HG03139 (cell line): Measurements from ENCODE around the gene CTNNA3.

ENCODE experiments used
- ATAC-seq: cut with Tn5 transposase; IDR thresholded peaks from one replicate; pipeline ENCODE4 v1.9.1; 2021; ENCODE audit not compliant: unreplicated experiment

The CTNNA3 gene

GRCh38 chr10:67144530-67144929, 551.5 kb downstream of the CTNNA3 start:
- no peak for ATAC-seq

GRCh38 chr10:67141300-67141699, 554.7 kb downstream of the CTNNA3 start:
- ATAC-seq, result no peak

GRCh38 chr10:67140641-67141040, 555.4 kb downstream of the CTNNA3 start:
- ATAC-seq, result no peak

- ATAC-seq, result no peak
Observed at GRCh38 chr10:67127441-67127840, 568.6 kb downstream of the CTNNA3 start.

- ATAC-seq, result no peak
Observed at GRCh38 chr10:67119651-67120050, 576.3 kb downstream of the CTNNA3 start.

- ATAC-seq, result no peak
Observed at GRCh38 chr10:67115972-67116371, 580.0 kb downstream of the CTNNA3 start.

- ATAC-seq, result no peak
Observed at GRCh38 chr10:67114945-67115344, 581.0 kb downstream of the CTNNA3 start.

- ATAC-seq, result no peak
Observed at GRCh38 chr10:67112765-67113164, 583.2 kb downstream of the CTNNA3 start.

GRCh38 chr10:67110286-67110685, 585.7 kb downstream of the CTNNA3 start:
- ATAC-seq, result no peak

- ATAC-seq, result no peak
Observed at GRCh38 chr10:67107670-67108069, 588.3 kb downstream of the CTNNA3 start.

GRCh38 chr10:67100951-67101350, 595.0 kb downstream of the CTNNA3 start:
- ATAC-seq, result no peak

- no peak for ATAC-seq
Observed at GRCh38 chr10:67098461-67098860, 597.5 kb downstream of the CTNNA3 start.

GRCh38 chr10:67095531-67095930, 600.5 kb downstream of the CTNNA3 start:
- no peak for ATAC-seq

- no peak for ATAC-seq
Observed at GRCh38 chr10:67088036-67088435, 608.0 kb downstream of the CTNNA3 start.

- no peak for ATAC-seq
Observed at GRCh38 chr10:67087135-67087425, 608.9 kb downstream of the CTNNA3 start.

GRCh38 chr10:67086327-67087134, 609.5 kb downstream of the CTNNA3 start:
- ATAC-seq, result no peak

- no peak for ATAC-seq
Observed at GRCh38 chr10:67079126-67079525, 616.9 kb downstream of the CTNNA3 start.

- ATAC-seq, result no peak
Observed at GRCh38 chr10:67077376-67077775, 618.6 kb downstream of the CTNNA3 start.

- ATAC-seq, result no peak
Observed at GRCh38 chr10:67076144-67076543, 619.9 kb downstream of the CTNNA3 start.

- ATAC-seq, result no peak
Observed at GRCh38 chr10:67075491-67075971, 620.5 kb downstream of the CTNNA3 start.

GRCh38 chr10:67072654-67073053, 623.3 kb downstream of the CTNNA3 start:
- ATAC-seq, result no peak

- no peak for ATAC-seq
Observed at GRCh38 chr10:67050415-67050814, 645.6 kb downstream of the CTNNA3 start.

GRCh38 chr10:67049988-67050387, 646.0 kb downstream of the CTNNA3 start:
- no peak for ATAC-seq
